ENCODE measurements around the gene EVA1A.

The EVA1A gene, protein sequence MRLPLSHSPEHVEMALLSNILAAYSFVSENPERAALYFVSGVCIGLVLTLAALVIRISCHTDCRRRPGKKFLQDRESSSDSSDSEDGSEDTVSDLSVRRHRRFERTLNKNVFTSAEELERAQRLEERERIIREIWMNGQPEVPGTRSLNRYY

DNA sequence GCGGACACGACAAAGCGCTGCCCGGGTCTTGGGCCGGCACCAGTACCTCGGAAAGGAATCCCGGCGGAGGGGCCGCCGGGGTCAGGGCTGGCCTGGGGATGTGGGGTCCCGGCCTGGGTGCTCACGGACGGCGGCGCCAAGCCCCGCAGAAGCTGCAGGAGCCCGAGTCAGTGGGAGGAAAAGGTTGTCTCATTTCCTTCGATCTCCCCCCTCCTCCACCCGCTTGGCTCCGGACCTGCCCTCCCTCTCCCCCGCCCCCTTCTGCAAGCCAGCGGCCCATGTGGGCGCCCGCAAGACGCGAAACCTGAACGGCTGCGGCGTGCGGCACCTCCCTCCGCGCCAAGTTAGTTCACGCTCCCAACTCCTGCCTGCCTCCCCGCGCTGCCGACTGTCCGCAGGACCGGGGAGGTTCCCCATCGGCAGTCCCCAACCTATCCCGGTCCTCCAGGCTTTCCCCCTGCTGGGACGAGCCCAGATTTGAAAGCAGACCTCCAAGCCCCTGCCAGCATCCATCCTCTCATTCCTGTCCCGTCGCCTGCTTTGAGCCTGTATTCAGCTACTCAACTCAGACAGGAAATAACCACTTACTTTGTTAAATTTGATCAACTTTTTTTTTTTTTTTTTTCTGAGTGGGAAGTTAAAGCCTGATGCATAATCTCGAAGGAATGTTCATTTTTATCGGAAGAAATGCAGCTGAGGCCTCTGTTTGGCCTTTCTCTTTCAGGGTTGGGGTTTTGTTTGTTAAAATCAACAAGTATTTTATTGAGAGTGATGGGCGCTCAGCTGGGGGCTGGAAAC, at the start of gene EVA1A:
Gene EVA1A, minus strand, starts transcription at position 172 of the 798 bp plus-strand sequence. CDS start 42,799 bp downstream, outside the sequence.
- H3K4me3 ChIP-seq (ENCODE audit: low read length), result peak within 1 kb of the TSS; percentile 81
- TF ChIP-seq, protein P1, sequence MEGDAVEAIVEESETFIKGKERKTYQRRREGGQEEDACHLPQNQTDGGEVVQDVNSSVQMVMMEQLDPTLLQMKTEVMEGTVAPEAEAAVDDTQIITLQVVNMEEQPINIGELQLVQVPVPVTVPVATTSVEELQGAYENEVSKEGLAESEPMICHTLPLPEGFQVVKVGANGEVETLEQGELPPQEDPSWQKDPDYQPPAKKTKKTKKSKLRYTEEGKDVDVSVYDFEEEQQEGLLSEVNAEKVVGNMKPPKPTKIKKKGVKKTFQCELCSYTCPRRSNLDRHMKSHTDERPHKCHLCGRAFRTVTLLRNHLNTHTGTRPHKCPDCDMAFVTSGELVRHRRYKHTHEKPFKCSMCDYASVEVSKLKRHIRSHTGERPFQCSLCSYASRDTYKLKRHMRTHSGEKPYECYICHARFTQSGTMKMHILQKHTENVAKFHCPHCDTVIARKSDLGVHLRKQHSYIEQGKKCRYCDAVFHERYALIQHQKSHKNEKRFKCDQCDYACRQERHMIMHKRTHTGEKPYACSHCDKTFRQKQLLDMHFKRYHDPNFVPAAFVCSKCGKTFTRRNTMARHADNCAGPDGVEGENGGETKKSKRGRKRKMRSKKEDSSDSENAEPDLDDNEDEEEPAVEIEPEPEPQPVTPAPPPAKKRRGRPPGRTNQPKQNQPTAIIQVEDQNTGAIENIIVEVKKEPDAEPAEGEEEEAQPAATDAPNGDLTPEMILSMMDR (conservative IDR thresholded peaks at IDR 0.05; ENCODE audit: low read length), result no peak
- DNase-seq (ENCODE audit: low read depth), result peak; percentile 84

DNA sequence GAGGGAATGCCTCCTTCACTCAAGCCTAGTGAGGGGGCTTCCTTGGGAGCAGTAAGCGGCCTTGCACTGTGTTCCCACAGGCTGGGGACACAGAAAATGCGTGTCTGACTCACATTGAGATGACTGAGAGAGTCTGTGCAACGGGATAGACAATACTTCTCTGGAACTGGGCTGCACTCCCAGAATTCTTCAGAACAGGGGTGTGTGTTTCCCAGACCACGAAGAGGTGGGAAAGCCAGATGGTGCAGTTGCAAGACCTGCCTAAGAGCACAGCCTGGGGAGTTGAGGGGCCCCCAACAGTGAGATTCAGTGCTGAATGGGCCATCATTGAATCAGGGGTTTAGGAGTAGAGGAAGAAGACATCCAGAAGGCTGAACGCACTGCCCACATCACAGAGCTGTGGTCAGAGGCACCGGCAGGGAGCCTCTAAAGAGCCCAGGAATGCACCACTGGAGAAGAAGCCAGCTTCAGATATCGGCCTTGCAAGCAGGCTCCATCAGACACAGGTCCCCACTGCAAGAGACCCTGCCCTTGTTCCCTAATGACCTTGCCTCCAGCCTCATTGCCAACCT, 49.3 kb upstream of the EVA1A start:
- TF ChIP-seq, protein P1 (conservative IDR thresholded peaks at IDR 0.05; ENCODE audit: low read length), result no peak
- no peak overlapping the region for H3K4me3 ChIP-seq (ENCODE audit: low read length)
- peak; percentile 59 for DNase-seq (ENCODE audit: low read depth)

DNA sequence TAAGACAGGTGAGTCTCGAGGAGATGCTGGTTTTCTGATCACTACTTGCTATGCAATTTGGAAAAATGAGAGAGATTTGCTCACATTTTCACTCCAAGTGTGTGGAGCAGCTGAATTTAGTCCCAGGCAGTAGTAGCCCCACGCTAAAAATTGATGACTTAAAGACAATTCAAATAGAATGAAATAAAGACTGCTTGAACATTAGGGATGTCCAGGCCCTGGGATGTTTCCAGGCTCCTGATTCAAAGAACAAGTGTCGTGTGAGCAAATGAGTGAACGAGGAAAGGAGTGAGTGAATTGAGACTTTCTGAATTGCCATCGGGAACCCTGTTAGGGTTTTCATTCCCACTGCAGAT, 48.6 kb upstream of the EVA1A start:
- no peak for DNase-seq (ENCODE audit: low read depth)
- TF ChIP-seq, protein P1 (conservative IDR thresholded peaks at IDR 0.05; ENCODE audit: low read length), result no peak
- no peak overlapping the region for H3K4me3 ChIP-seq (ENCODE audit: low read length)

DNA sequence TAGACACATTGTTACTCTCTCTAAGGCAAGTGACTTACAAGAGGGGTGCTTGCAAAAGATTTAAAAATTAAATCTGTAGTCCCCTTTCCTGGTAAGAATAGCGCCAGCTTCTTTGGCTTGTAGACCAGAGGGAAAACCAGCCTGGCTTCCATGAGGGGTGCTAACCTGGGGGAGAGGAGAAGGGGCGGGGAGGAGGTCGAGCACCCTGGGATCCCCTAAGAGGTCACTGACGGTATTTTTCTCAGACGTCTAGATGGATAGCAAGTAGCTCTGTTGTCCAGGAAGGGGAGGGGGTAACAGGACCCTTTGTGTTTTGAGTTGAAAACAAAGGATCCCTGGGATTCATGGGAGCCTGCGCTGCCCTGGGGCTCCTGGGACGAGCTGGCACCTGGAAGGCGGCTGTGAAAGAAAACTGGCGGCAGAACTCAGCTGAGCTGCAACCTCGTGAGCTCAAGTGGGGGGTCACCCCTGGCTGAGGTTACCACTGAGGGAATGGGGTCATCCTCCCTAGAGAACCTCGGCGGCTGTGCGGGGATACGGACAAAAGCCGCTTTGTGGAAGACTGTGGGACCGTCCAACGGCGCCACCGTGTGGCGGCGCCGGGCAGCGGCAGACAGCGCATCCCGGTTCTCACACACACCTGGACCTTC, 48.1 kb upstream of the EVA1A start:
- H3K4me3 ChIP-seq (ENCODE audit: low read length), result peak overlapping the region; percentile 50
- TF ChIP-seq, protein P1 (conservative IDR thresholded peaks at IDR 0.05; ENCODE audit: low read length), result peak; percentile 99
- peak; percentile 43 for DNase-seq (ENCODE audit: low read depth)

DNA sequence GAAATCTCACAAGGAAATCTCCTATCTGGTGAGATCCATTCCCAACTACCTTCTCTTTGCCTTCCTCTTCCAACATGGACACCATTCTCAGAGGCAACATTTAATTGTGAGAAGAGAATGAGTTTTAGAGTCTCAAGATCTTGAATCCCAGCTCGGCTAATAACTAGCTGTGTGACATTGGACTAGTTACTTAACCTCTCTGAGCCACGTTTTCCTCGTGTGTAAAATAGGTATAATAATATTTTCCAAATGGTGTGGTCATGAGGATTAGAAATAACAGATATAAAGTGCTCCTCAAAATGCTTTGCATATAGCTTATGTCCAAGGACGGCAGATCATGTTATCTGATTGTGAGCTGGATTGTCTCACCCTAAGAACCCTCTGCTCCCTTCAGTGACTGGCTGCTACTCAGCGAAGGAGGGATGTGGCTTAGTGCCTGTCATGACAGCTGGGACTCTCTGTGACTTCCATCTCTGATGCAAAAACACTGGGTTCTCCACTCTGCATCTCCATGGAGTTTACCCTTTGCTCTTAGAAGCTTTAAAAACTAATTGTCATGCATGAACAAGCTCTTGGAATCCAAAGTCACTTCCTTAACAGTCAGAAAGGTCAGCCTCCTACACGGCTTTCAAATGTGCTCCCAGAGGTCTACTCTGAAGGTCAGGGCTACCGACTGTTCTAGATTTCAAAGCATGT, 47.4 kb upstream of the EVA1A start:
- no peak for DNase-seq (ENCODE audit: low read depth)
- H3K4me3 ChIP-seq (ENCODE audit: low read length), result no peak overlapping the region

DNA sequence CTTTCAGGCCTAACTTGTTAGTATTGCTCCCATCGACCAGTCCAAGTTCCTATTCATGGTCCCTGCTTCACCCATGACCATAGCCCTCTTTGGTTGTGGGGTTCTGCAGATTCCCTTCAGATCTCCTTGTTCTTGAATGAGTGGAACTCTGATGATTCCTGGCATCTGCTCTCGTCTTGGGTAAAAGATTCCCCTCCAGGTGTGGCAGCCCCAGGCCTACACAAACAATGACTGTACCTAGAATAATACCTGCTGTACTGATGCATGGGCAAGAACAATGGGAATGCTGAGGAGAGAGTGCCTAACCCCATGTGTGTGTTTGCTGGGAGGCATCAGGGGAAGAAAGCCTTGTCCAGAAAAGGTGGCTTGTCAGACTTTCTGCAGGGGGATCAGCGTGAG, 46.7 kb upstream of the EVA1A start:
- TF ChIP-seq, protein P1 (conservative IDR thresholded peaks at IDR 0.05; ENCODE audit: low read length), result no peak
- no peak overlapping the region for H3K4me3 ChIP-seq (ENCODE audit: low read length)
- no peak for DNase-seq (ENCODE audit: low read depth)

More for the DNA sequence above, 47.4 kb upstream of the EVA1A start:
- TF ChIP-seq, protein P1 (conservative IDR thresholded peaks at IDR 0.05; ENCODE audit: low read length), result no peak
